NCI-H1092 (cell line): ENCODE results near the gene PPP2R5E.
"Not testable (repeated sequence)": the region's sequence is repeated elsewhere in the genome, so short reads cannot be mapped to it uniquely, and the experiment has no call there.

Experiments used
- DNase-seq: peaks from one replicate; lab custom pipeline; 2025; lab: John Stamatoyannopoulos, UW

Gene PPP2R5E

DNA sequence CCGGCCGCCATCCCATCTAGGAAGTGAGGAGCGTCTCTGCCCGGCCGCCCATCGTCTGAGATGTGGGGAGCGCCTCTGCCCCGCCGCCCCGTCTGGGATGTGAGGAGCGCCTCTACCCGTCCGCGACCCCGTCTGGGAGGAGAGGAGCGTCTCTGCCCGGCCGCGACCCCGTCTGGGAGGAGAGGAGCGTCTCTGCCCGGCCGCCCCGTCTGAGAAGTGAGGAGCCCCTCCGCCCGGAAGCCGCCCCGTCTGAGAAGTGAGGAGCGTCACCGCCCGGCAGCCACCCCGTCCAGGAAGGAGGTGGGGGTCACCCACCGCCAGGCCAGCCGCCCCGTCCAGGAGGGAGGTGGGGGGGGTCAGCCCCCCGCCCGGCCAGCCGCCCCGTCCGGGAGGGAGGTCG lies 20.7 kb downstream of the PPP2R5E start:
- DNase-seq: not testable (repeated sequence)

DNA sequence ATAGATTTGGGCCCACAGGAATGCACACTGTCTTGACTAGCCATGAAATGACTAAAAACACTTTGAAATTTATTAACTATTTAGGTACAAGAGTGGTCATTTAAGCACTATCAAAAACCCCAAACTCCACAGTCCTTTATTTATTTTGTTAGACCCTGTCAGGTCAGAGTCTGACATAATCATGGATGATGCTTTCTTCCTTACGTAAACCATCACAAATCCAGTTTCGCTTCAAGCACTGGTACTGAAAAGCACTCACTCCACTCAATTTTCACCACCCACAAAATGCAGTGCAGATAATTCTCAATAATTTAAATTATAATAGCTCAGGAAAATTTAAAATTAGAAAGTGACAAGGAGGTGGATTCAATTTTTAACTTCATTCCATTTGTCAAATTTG lies 25.8 kb downstream of the PPP2R5E start:
- DNase-seq: no peak

DNA sequence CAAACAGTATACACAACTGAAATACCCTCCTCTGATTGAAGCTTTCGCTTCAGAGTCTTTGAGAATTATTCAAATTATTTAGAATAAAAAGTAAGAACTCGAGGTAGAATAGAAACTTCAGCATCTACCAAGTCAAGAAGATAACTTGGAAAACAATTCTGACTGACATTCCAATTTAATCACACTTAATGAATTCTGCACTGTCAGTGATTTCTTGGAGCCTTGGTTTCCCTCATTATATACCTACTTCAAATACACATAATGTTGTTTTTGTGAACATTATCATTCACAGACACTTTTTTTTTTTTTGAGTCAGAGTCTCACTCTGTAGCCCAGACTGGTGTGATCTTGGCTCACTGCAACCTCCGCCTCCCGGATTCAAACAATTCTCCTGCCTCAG lies 27.9 kb downstream of the PPP2R5E start:
- DNase-seq: no peak

DNA sequence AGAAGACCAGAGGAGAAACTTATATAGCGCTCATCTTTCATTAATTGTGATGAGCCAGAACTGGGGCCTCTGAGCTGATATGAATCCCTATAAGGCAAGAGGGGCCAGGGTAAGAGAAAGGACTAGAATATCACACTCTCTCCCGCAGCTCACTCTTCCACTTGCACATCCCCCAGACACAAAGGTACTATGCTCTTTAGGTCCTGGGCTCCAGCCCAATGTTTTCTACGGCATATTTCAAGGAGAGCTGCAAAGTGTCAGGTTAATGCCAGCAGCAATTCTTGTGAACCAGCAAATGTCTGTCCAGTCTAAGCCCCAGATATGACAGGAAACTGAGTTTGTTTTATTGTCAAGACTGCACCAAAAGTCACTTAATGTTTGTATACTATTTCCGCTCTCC lies 29.4 kb downstream of the PPP2R5E start:
- DNase-seq: no peak

DNA sequence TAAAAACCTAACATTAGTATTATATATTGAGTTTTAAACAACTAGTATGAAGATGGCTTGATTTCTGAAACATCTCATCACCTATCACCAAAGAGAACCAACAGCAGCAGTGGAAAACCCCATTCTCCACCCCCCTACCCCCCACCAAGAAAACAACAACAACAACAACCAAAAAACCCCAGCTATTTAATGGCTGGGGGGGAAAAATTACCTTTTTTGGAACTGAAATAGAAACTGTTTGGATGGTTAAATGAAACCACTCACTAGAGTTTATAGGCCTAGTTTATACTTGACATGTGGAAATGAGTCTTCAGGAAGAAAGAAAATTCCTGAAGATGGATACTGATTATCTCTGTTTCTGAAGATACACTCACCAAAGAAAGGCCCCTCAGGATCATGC lies 30.3 kb downstream of the PPP2R5E start:
- DNase-seq: no peak

DNA sequence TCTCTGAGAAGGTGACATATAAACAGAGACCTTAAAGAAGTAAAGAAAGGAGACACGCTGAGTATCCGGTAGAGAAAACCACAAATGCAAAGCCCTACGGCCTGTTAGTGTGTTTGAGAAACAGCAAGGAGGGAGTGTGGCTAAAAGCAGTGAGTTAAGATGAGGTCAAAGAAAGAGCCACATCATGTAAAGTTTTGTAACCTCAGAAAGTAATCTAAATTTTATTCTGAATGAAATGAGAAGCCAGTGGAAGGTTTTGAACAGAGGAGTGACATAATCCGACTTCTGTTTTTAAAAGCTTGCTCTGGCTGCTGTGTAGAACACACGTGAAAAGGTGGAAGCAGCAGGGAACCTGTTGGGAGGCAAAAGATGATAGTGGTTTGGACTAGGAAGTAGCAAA lies 32.6 kb downstream of the PPP2R5E start:
- DNase-seq: no peak

DNA sequence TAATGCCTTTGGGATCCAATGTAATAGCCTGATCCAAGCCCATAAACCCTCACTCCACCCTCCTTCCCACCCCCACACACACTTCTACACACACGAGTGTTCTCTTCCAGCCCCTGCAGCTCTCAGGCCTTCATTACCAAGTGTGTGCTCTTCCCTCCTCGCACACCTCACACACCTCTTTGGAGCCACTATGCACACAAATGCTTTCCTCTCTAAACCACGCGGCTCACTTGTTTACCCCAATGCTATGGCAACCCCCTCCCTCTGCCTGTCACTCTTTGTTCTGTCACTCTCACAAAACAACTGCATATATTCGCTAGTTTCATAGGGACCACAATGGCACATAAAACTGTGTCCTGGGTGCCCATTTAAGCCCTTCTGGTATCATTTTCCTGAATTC lies 35.1 kb downstream of the PPP2R5E start:
- no peak for DNase-seq

DNA sequence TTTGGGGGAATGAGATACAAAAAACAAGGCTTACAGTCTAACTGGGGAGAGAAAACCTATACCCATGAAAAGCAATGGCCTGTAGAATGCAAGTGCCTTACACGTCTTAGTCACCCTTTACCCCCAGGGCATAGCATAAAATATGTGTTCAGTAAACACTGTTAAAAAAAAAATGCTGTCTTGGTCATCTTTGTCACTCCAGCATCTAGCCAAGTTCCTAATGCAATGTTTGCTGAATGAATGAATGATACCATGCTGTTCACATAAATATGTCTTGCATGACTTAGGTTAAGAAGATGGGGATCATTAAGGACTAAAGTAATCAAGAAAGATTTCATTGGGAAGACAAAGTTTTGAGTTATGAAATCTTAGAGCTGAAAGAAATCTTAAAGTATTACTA lies 38.5 kb downstream of the PPP2R5E start:
- no peak for DNase-seq

DNA sequence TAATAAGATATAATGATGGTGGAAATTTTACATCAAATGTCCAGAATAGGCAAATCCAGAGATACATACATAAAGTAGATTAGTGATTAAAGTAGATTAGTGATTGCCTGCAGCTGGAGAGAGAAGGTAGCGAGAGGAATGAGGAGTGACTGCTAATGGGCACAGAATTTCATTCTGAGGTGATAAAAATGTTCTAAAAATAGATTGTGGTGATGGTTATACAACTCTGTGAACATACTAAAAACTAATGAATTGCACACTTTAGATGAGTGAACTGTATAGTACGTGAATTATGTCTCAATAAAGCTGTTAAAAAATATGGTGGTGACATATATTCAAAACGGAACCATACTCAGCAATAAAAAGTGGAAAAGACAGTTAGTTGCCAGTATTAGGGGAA lies 41.7 kb downstream of the PPP2R5E start:
- no peak for DNase-seq

DNA sequence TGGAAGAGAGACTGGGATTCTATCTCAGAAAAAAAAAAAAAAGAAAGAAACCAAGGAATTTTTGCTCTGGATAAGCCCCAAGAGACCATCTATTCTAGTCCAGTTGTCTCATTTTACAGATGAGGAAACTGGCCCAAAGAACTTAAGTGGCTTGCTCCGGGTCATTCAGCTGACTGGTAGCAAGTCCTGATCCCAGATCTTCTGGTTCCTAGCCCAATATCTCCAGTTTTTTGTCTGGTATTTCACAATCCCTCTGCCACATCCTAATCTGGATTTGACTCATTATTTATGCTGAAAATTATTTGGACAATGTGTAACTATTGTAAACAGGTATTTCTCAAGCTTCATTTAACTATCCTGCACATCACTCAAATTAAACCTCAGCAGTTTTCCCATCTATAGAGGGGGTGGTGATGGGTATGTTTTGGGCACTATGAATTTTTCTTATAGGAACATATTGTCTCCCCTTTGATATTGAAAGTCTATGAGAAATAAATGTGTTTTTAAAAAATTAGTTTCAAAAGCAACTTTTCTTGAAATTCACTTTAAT lies 43.4 kb downstream of the PPP2R5E start:
- DNase-seq: no peak

DNA sequence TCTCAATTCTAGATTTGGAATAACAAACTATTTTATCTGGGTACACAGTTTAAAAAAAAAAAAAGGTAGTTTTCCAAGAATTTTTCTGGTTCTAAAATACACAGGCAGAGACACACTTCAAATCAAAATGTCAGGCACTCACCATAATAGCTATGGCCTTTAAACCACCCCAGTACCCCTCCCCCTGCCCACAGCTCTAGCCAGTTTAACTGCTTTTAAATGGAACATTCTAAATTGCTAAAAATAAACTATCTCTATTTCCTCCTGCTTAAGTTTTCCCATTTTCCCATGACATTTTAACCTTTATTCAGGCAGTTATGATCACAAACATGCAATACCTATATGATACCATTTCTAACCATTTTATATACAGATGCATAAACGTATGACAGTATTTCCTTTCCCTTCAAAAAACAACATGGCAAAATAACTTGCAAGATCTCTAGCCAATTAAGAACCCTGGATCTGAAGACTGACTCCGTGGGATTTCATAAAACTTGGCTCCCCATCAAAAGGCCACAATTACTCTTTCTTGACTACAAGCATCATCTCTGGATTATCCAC lies 46.3 kb downstream of the PPP2R5E start:
- no peak for DNase-seq

DNA sequence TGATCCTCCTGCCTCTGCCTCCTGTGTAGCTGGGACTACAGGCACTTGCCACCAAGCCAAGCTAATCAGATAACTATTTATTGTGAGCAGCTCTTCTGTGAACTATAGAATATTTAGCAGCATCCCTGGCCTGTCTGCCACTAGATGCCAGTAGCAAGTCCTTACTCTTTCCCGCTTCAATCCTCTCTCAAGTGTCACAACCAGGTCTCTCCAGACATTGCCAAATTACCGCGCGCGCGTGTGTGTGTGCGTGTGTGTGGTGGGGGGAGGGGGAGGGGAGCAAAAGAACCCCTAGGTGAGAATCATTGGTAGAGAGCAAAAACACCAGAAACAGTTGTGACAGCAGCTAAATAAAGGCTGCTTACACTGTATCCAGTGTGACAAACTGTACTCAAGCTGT lies 49.9 kb downstream of the PPP2R5E start:
- DNase-seq: no peak

DNA sequence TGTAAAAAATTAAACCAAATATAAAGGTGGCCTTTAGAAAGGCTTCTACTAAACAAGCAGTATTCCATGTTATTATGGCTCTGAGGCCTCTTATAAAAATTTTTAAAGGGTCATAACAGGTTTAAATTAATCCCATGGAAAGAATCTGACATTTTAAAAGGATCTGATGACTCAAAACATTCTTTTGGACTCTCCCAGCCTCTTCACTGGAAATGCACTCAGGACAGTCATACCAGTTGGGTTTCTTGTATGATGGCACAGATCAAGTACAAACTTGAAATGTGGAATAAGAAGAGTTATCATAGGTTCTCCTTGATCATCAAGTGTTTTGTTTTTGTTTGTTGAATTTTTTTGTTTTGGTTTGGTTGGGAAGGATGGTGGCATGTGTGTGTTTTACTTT lies 50.8 kb downstream of the PPP2R5E start:
- DNase-seq: no peak

DNA sequence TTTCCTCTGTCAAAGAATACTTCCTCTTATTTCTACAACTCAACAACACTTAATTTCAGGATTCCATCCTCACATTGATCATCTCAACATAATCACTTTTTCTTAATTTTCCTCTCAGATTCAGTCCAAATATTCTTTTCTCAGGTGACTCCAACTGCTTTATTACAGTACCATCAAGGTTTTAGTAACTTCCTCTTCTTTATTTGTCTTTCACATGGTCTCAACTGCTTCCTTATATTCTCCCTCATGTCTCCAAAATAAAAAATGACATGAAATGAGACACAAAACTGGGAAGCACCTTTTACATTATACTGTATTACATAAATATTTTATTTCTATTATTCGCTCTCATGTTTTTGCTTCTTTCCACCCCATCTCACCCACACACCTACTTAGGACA lies 55.5 kb downstream of the PPP2R5E start:
- DNase-seq: no peak

DNA sequence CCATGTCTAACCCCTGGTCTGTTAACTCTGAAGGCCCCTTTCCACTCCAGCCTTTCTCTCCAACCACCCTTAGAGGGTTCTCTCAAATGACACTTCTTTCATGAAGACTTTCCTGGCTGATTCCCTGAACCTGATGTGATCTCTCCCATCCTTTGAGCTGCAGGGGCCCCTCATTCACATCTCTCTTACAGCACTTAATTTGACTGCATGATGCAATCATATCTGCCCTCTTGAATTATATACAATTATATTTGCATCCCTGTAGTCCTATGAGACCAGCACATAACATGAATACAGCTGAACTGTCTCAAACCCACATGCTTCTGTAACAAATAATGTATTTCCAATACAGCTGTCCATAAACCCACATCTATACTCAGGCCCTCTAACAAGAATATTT lies 56.4 kb downstream of the PPP2R5E start:
- no peak for DNase-seq

DNA sequence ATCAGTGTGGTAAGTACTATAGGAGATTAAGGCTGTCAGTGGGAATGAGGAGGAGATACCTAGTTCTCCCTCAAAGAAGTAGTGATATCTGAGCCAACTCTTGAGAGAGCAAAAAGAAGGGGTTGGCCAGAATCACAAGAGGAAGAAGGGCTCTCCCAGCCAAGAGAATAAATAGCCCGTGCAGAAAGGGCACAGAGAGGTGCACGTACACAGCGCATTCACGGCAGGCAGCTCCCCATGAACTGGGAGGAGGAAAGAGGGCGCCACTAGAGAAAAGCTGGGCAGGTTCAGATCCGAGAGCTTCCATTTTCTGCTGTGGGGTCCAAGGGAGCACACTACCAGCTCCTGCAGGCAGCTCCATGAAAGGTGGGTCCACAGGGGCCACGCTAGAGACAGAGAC lies 59.9 kb downstream of the PPP2R5E start:
- no peak for DNase-seq

DNA sequence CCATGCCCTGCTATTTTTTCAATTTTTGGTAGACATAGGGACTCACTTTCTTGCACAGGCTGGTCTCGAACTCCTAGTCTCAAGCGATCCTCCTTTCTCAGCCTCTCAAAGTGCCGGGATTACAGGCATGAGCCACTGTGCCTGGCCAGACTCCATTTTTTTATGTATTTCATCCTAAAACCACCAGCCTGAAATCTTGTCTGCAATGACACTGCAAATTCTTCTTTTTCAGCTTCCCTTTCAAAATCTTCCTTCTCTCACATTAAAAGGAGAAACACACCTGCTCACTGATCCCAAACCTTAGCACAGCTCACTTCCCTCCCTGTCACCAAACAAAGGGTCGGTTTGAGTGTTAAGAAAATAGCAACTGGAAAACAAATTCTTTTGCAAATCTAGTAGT lies 62.6 kb downstream of the PPP2R5E start:
- DNase-seq: no peak

DNA sequence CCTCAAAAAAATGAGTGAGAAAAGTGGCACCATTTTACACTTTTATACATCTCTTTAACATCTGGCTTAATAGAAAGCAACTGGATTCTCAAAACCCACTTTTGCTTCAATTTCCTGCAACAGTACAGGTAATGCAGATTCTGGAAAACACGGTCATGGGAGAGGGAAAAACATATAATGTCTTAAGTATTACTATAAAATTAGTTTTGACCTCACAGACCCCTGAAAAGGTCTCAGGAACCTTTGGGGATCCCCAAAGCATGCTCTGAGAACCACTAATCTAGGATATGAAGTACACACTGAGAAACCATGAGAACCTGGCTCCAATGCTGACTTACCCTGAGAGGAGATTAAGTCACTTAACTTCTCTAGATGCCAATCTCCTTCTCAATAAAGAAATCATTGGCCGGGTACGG lies 64.7 kb downstream of the PPP2R5E start:
- no peak for DNase-seq

DNA sequence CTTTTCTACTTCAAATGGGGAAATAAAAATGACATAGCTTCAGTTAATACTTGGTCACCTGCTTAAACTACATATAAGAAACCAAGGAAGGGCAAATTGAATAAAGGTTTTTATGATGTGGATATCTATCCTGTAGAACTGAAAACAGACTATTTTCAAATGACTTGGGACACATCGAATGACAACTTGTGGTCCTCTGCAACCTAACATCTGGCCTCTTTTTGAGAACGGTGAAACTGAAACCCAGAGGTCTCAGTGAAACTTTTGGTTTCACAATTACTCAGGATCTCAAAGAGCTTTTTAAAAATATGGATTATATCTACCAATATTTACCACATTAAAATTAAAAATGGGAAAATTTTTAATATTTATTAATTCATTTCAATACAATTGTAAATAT lies 65.2 kb downstream of the PPP2R5E start:
- DNase-seq: no peak

DNA sequence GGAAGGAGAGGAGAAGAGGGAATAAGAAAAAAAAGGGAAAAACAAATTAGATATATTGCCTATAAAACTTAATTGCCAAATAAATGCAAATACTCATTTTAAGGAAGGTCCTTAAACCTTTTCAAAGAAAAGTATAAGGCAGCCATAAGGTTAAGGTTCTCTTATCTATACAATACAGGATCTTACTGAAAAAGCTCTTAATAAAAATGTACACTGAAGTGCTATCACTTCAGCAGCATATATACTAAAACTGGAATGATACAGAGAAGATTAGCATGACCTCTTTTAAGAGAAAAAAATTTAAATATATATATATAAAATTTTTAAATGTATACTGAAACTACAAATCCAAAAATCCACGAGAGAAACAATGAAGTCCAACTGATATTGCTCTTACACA lies 65.6 kb downstream of the PPP2R5E start:
- no peak for DNase-seq

DNA sequence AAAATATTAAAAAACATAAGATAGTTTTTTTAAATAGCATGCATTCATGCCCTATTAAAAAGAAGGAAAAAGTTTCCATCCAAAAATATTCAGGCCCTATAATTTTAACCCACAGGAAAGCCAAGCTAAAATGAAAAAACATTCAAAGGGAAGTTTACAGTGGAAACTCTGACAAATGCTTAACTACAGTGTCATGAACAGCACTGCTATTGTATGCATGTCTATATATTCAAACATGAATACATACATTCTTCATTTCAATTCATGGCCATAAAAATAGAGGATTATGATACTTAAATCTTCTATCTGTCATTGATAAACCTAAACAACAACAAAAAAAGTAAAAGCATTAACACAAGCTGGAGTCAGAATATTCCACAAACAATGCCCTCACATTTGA lies 67.4 kb downstream of the PPP2R5E start:
- DNase-seq: no peak

DNA sequence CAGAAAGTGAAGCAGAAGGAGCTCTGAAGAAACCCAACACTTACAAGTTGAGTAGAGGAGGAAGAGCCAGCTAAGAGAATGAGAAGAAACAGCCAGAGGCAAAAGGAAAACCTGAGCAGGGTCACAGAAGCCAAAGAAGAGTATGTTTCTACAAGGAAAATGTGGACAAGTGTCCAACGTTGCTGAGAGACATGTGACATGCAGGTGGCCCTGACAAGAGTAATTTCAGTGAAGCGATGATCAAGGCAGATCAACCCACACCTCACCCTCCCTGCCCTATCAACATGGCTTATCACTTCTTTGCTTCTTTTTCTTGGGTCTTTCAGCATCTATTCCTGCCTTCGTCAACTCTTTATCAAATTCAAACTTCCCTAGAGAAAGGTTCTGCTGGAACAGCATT lies 68.3 kb downstream of the PPP2R5E start:
- no peak for DNase-seq

DNA sequence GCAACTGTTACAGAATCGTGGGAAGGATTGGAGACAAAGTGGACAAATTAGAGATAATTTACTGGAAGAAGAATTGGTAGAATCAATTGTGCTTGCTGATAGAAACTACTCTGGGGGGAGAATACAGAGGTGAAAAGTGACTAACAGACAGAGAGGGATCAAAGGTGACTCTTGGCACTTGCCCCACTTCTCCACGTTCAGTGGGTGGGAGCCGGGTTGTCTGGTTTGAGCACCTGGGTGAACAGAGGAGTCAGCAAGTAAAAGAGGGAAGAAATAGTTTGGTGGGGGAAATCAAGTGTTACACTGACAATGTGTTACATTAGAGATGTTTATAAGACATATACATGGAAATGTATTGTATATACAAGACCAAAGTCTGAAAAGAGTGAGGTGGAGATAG lies 69.1 kb downstream of the PPP2R5E start:
- no peak for DNase-seq

DNA sequence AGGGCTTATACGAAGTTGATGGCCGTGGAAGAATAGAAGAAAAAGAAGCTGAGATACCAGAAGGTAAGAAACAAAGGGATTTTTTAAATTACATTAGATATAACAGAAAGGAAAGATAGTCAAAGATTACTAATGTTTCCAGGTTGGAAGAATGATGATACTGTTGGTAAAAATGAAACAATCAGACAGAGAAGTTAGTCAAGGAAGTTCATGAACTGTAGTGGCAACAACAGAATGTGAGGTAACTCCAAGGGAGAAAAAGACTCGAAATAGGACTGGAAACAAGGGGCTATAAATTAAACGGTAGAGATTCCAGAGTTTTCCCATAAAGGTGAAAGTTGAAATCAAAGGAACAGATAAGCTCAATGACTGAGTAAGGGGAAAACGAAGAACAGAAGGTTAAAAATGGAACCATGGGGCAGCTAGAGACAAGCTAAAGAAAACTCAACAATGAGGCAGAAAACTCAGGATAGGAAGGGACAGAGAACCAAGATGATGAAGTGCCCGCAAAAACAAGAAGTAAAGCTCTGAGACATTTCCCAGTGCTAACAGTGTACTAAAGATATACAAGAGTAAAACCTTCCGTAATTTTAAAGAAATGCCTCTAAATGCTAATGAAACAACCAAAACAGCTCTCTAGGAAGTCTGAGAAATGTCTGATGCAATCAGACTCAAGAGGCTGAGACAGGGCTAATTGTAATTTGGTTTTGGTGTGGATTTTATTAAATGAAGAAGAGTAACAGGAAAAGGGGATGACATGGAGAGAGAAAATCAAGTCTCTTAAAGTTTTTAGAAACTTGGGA lies 70.0 kb downstream of the PPP2R5E start:
- DNase-seq: no peak
